ENCODE results near the gene HELZ2. TPM values are rescaled to one million over a fixed set of nuclear protein-coding genes. Genes with fewer than 3 reads are reported as not detected.

Gene HELZ2
- total RNA-seq, 1 donor from 2014 or later: 58.1 TPM

- no peak for DNase-seq (ENCODE audit: low spot score in 2 of 2)
- intact Hi-C loops (cut with DNase I): no loop called here
- H3K27ac ChIP-seq: no peak overlapping the region
- H3K27me3 ChIP-seq: no peaks in the 10 kb centered on the region
- no peaks in the 10 kb centered on the region for H3K9me3 ChIP-seq
- no peak overlapping the region for H3K4me3 ChIP-seq
- H3K36me3 ChIP-seq: peaks cover 66 to 70% of the 10 kb centered on the region in 2 donors
- peaks cover 0 to under 1% of the 10 kb centered on the region in 2 donors for H3K4me1 ChIP-seq
- TF ChIP-seq CTCF (IDR thresholded peaks at IDR 0.05): no peak
These were observed 25.5 kb upstream of the HELZ2 start for GRCh38 chr20:63599396-63600050.

GRCh38 chr20:63598479-63599395, 24.7 kb upstream of the HELZ2 start:
- Histone ChIP-seq H3K27ac (no peak overlapping the region), H3K27me3 (no peaks in the 10 kb centered on the region), H3K4me1 (peaks cover 0 to 6% of the 10 kb centered on the region in 2 donors), H3K9me3 (no peaks in the 10 kb centered on the region), H3K4me3 (no peak overlapping the region), H3K36me3 (peaks cover 65 to 68% of the 10 kb centered on the region in 2 donors)
- DNase-seq (ENCODE audit: low spot score in 2 of 2): no peak
- TF ChIP-seq CTCF (IDR thresholded peaks at IDR 0.05): no peak
- intact Hi-C loops (cut with DNase I): no loop called here

- Histone ChIP-seq H3K27me3 (no peaks in the 10 kb centered on the region), H3K4me1 (peaks cover 0 to 6% of the 10 kb centered on the region in 2 donors), H3K36me3 (peaks cover 59 to 76% of the 10 kb centered on the region in 2 donors), H3K4me3 (no peak overlapping the region), H3K27ac (no peak overlapping the region), H3K9me3 (no peaks in the 10 kb centered on the region)
- intact Hi-C loops (cut with DNase I): no loop called here
- DNase-seq (ENCODE audit: low spot score in 2 of 2): no peak
- TF ChIP-seq CTCF (IDR thresholded peaks at IDR 0.05): no peak
These were observed 23.8 kb upstream of the HELZ2 start for GRCh38 chr20:63597651-63598478.

- Histone ChIP-seq H3K36me3 (peaks cover 59 to 78% of the 10 kb centered on the region in 2 donors), H3K27ac (no peak overlapping the region), H3K4me3 (no peak overlapping the region), H3K27me3 (no peaks in the 10 kb centered on the region), H3K9me3 (no peaks in the 10 kb centered on the region), H3K4me1 (peaks cover 0 to 6% of the 10 kb centered on the region in 2 donors)
- intact Hi-C loops (cut with DNase I): no loop called here
- no peak for TF ChIP-seq CTCF (IDR thresholded peaks at IDR 0.05)
- no peak for DNase-seq (ENCODE audit: low spot score in 2 of 2)
These were observed 22.4 kb upstream of the HELZ2 start for GRCh38 chr20:63596423-63596822.

- intact Hi-C loops (cut with DNase I): no loop called here
- TF ChIP-seq CTCF (IDR thresholded peaks at IDR 0.05): no peak
- no peaks in the 10 kb centered on the region for H3K27me3 ChIP-seq
- peaks cover 60 to 78% of the 10 kb centered on the region in 2 donors for H3K36me3 ChIP-seq
- no peak overlapping the region for H3K27ac ChIP-seq
- peaks cover 0 to 6% of the 10 kb centered on the region in 2 donors for H3K4me1 ChIP-seq
- no peaks in the 10 kb centered on the region for H3K9me3 ChIP-seq
- H3K4me3 ChIP-seq: no peak overlapping the region
- DNase-seq (ENCODE audit: low spot score in 2 of 2): no peak
These were observed 21.5 kb upstream of the HELZ2 start for GRCh38 chr20:63595416-63596127.

Data from ascending aorta (tissue), 2 donors.